ENCODE results near the gene HBB. TPM values are rescaled to one million over a fixed set of nuclear protein-coding genes. Genes with fewer than 3 reads are reported as not detected.

Gene HBB
- total RNA-seq, 1 donor from 2014 or later = not detected

- peaks cover 5% of the 10 kb centered on the region for H3K4me1 Mint-ChIP-seq (ENCODE audit: unreplicated experiment)
- TF ChIP-seq CTCF (conservative IDR thresholded peaks at IDR 0.05) = no peak
- peaks cover 4% of the 10 kb centered on the region for H3K27me3 Mint-ChIP-seq
- H3K36me3 Mint-ChIP-seq = no peaks in the 10 kb centered on the region
- H3K4me3 Mint-ChIP-seq = no peak overlapping the region
- H3K27ac Mint-ChIP-seq = no peak overlapping the region
- DNase-seq (ENCODE audit: extremely low spot score, unreplicated experiment) = no peak
- no peaks in the 10 kb centered on the region for H3K9me3 Mint-ChIP-seq
These were observed 5.3 kb upstream of the HBB start for GRCh38 chr11:5232176-5232575.

- H3K9me3 Mint-ChIP-seq = no peaks in the 10 kb centered on the region
- peaks cover 4% of the 10 kb centered on the region for H3K27me3 Mint-ChIP-seq
- TF ChIP-seq CTCF (conservative IDR thresholded peaks at IDR 0.05) = no peak
- H3K4me1 Mint-ChIP-seq (ENCODE audit: unreplicated experiment) = peaks cover 5% of the 10 kb centered on the region
- no peak overlapping the region for H3K27ac Mint-ChIP-seq
- no peak overlapping the region for H3K4me3 Mint-ChIP-seq
- H3K36me3 Mint-ChIP-seq = no peaks in the 10 kb centered on the region
- DNase-seq (ENCODE audit: extremely low spot score, unreplicated experiment) = no peak
These were observed 4.2 kb upstream of the HBB start for GRCh38 chr11:5231111-5231510.

- H3K4me3 Mint-ChIP-seq = no peak overlapping the region
- DNase-seq (ENCODE audit: extremely low spot score, unreplicated experiment) = no peak
- H3K9me3 Mint-ChIP-seq = no peaks in the 10 kb centered on the region
- H3K4me1 Mint-ChIP-seq (ENCODE audit: unreplicated experiment) = peaks cover 5% of the 10 kb centered on the region
- no peak overlapping the region for H3K27ac Mint-ChIP-seq
- H3K36me3 Mint-ChIP-seq = no peaks in the 10 kb centered on the region
- no peaks in the 10 kb centered on the region for H3K27me3 Mint-ChIP-seq
- TF ChIP-seq CTCF (conservative IDR thresholded peaks at IDR 0.05) = no peak
These were observed 3.4 kb upstream of the HBB start for GRCh38 chr11:5230266-5230665.

- no peaks in the 10 kb centered on the region for H3K9me3 Mint-ChIP-seq
- no peak for DNase-seq (ENCODE audit: extremely low spot score, unreplicated experiment)
- H3K4me3 Mint-ChIP-seq = no peak overlapping the region
- peaks cover 5% of the 10 kb centered on the region for H3K4me1 Mint-ChIP-seq (ENCODE audit: unreplicated experiment)
- no peaks in the 10 kb centered on the region for H3K27me3 Mint-ChIP-seq
- no peak for TF ChIP-seq CTCF (conservative IDR thresholded peaks at IDR 0.05)
- no peak overlapping the region for H3K27ac Mint-ChIP-seq
- H3K36me3 Mint-ChIP-seq = no peaks in the 10 kb centered on the region
These were observed 2.9 kb upstream of the HBB start for GRCh38 chr11:5229796-5230195.

- H3K4me1 Mint-ChIP-seq (ENCODE audit: unreplicated experiment) = peaks cover 1% of the 10 kb centered on the region
- TF ChIP-seq CTCF (conservative IDR thresholded peaks at IDR 0.05) = no peak
- no peak overlapping the region for H3K4me3 Mint-ChIP-seq
These were observed 2.5 kb upstream of the HBB start for GRCh38 chr11:5229356-5229755.

GRCh38 chr11:5228124-5228523, 1.3 kb upstream of the HBB start:
- no peak overlapping the region for H3K27ac Mint-ChIP-seq
- no peak for TF ChIP-seq CTCF (conservative IDR thresholded peaks at IDR 0.05)
- no peaks in the 10 kb centered on the region for H3K4me1 Mint-ChIP-seq (ENCODE audit: unreplicated experiment)
- no peaks in the 10 kb centered on the region for H3K36me3 Mint-ChIP-seq
- H3K9me3 Mint-ChIP-seq = no peaks in the 10 kb centered on the region
- no peak for DNase-seq (ENCODE audit: extremely low spot score, unreplicated experiment)
- no peak overlapping the region for H3K4me3 Mint-ChIP-seq
- no peaks in the 10 kb centered on the region for H3K27me3 Mint-ChIP-seq

More at GRCh38 chr11:5229356-5229755, 2.5 kb upstream of the HBB start:
- H3K36me3 Mint-ChIP-seq = no peaks in the 10 kb centered on the region
- no peaks in the 10 kb centered on the region for H3K27me3 Mint-ChIP-seq
- no peaks in the 10 kb centered on the region for H3K9me3 Mint-ChIP-seq
- no peak overlapping the region for H3K27ac Mint-ChIP-seq
- DNase-seq (ENCODE audit: extremely low spot score, unreplicated experiment) = no peak

All from type B pancreatic cell (in vitro differentiated cells).